IMR-90 (cell line): Measurements from ENCODE around the gene DIP2C. TPM values are rescaled to one million over a fixed set of nuclear protein-coding genes. Genes with fewer than 3 reads are reported as not detected.

Experiments used
- ATAC-seq: fragments of 200-7000 bp; cut with Tn5 transposase; 2 replicates; pipeline ENCODE4 v1.9.1; 2020; ENCODE audit warnings: low read depth, mild to moderate bottlenecking, moderate library complexity
- BruUV-seq: library from RNA; stranded (reverse); fragments of 400-500 nt; replicated peaks from 2 replicates; lab custom pipeline; 2021; lab: Mats Ljungman, UMichigan
- CTCF ChIA-PET: fragments of 300-600 bp; formaldehyde crosslinking; extraction: SDS; loops from one replicate; lab custom pipeline; 2021; ENCODE audit warnings: antibody characterized with exemption; lab: Yijun Ruan, JAX
- POLR2A ChIA-PET: fragments of 300-600 bp; sonication (Branson Sonifier 250); formaldehyde crosslinking; loops from one replicate; lab custom pipeline; 2022; ENCODE audit warnings: antibody characterized with exemption; ENCODE audit not compliant: unreplicated experiment; lab: Charles Lee
- DNase-seq: peaks from one replicate; pipeline ENCODE4 v3.0.0; 2013
- H2AFZ ChIP-seq: replicated peaks from 2 replicates; pipeline ENCODE3; 2013; ENCODE audit warnings: low read length, mild to moderate bottlenecking; ENCODE audit not compliant: poor library complexity
- H2AK5ac ChIP-seq: 2 replicates; pipeline ENCODE4 v1.6.1; 2013; ENCODE audit warnings: low read depth, low read length, inconsistent platforms
- H2AK9ac ChIP-seq: replicated peaks from 2 replicates; pipeline ENCODE3; 2013; ENCODE audit warnings: mild to moderate bottlenecking, low read depth, low read length, moderate library complexity; ENCODE audit not compliant: poor library complexity
- H2BK120ac ChIP-seq: 2 replicates; pipeline ENCODE4 v1.6.1; 2013; ENCODE audit warnings: low read depth, low read length, inconsistent platforms
- H2BK15ac ChIP-seq: 3 replicates; pipeline ENCODE4 v1.6.1; 2013; ENCODE audit warnings: low read depth, low read length, inconsistent platforms
- H2BK20ac ChIP-seq: 2 replicates; pipeline ENCODE4 v1.6.1; 2013; ENCODE audit warnings: low read depth, mild to moderate bottlenecking, inconsistent platforms, low read length, moderate library complexity
- H2BK5ac ChIP-seq: 2 replicates; pipeline ENCODE4 v1.6.1; 2013; ENCODE audit warnings: mild to moderate bottlenecking, low read depth, low read length, inconsistent platforms; ENCODE audit not compliant: poor library complexity, severe bottlenecking
- H3K14ac ChIP-seq: replicated peaks from 2 replicates; pipeline ENCODE4 v1.6.1; 2013; ENCODE audit warnings: low read depth, low read length, inconsistent platforms
- H3K18ac ChIP-seq: 2 replicates; pipeline ENCODE4 v1.6.1; 2013; ENCODE audit warnings: low read depth, low read length, control low read depth
- H3K23ac ChIP-seq: 2 replicates; pipeline ENCODE4 v1.6.1; 2013; ENCODE audit warnings: low read depth, low read length, inconsistent platforms
- H3K27ac ChIP-seq: 2 replicates; pipeline ENCODE4 v1.5.1; 2013; ENCODE audit warnings: mild to moderate bottlenecking, control low read depth, low read length; ENCODE audit not compliant: insufficient read depth
- H3K27me3 ChIP-seq: 2 replicates; pipeline ENCODE4 v1.6.1; 2013; ENCODE audit warnings: low read length; ENCODE audit not compliant: control insufficient read depth, insufficient read depth
- H3K36me3 ChIP-seq: 2 replicates; pipeline ENCODE4 v1.6.1; 2013; ENCODE audit warnings: low read length, mixed read lengths; ENCODE audit not compliant: control insufficient read depth, insufficient read depth
- H3K4ac ChIP-seq: 2 replicates; pipeline ENCODE4 v1.6.1; 2013; ENCODE audit warnings: low read depth, low read length, inconsistent platforms
- H3K4me1 ChIP-seq: 2 replicates; pipeline ENCODE4 v1.6.1; 2013; ENCODE audit warnings: low read length, mixed read lengths; ENCODE audit not compliant: control insufficient read depth, insufficient read depth
- H3K4me2 ChIP-seq: 2 replicates; pipeline ENCODE4 v1.6.1; 2013; ENCODE audit warnings: low read depth, mild to moderate bottlenecking, control low read depth, low read length, moderate library complexity
- H3K4me3 ChIP-seq: 2 replicates; pipeline ENCODE4 v1.5.1; 2013; ENCODE audit warnings: low read depth, mild to moderate bottlenecking, control low read depth, low read length, moderate library complexity; ENCODE audit not compliant: insufficient read depth
- H3K56ac ChIP-seq: 2 replicates; pipeline ENCODE4 v1.6.1; 2013; ENCODE audit warnings: low read length, inconsistent platforms; ENCODE audit not compliant: insufficient read depth; ENCODE audit errors: extremely low read depth
- H3K79me1 ChIP-seq, 2 experiments: 2 replicates each; pipeline ENCODE4 v1.6.1; 2013; ENCODE audit warnings: low read length in 2 of 2, inconsistent platforms in 1 of 2, low read depth in 1 of 2
- H3K9ac ChIP-seq: 2 replicates; pipeline ENCODE4 v1.6.1; 2013; ENCODE audit warnings: low read depth, low read length, control low read depth
- H3K9me1 ChIP-seq: 2 replicates; pipeline ENCODE4 v1.6.1; 2013; ENCODE audit warnings: low read length, inconsistent platforms; ENCODE audit not compliant: insufficient read depth
- H3K9me3 ChIP-seq: 2 replicates; pipeline ENCODE4 v1.6.1; 2013; ENCODE audit warnings: low read length; ENCODE audit not compliant: control insufficient read depth, insufficient read depth
- H4K20me1 ChIP-seq: 2 replicates; pipeline ENCODE4 v1.6.1; 2013; ENCODE audit warnings: low read length, inconsistent platforms; ENCODE audit not compliant: insufficient read depth
- H4K5ac ChIP-seq: 2 replicates; pipeline ENCODE4 v1.6.1; 2013; ENCODE audit warnings: mild to moderate bottlenecking, low read depth, low read length, control low read depth
- H4K8ac ChIP-seq, 2 experiments: 2 replicates each; pipeline ENCODE4 v1.6.1; 2013; ENCODE audit warnings: low read depth in 2 of 2, low read length in 2 of 2, control low read depth in 1 of 2, inconsistent platforms in 1 of 2
- H4K91ac ChIP-seq: 2 replicates; pipeline ENCODE4 v1.6.1; 2013; ENCODE audit warnings: low read depth, low read length, inconsistent platforms; ENCODE audit not compliant: insufficient read depth
- BHLHE40 ChIP-seq: fragments of 150-350 bp; IDR thresholded peaks from 2 replicates; pipeline ENCODE4 v1.6.1; 2016; ENCODE audit warnings: mild to moderate bottlenecking, low read depth, low read length
- CEBPB ChIP-seq: IDR thresholded peaks from 2 replicates; pipeline ENCODE4 v1.6.1; 2012; ENCODE audit warnings: low read depth, low read length, improper control_type of control experiment
- CHD1 ChIP-seq: IDR thresholded peaks from 2 replicates; pipeline ENCODE4 v1.6.1; 2012; ENCODE audit warnings: low read depth, low read length, improper control_type of control experiment
- CTCF ChIP-seq: conservative IDR thresholded peaks from 2 replicates; pipeline ENCODE4 v1.5.1; 2012; ENCODE audit warnings: mild to moderate bottlenecking, low read depth, low read length, improper control_type of control experiment
- FOS ChIP-seq: fragments of 150-350 bp; IDR thresholded peaks from 2 replicates; pipeline ENCODE4 v1.6.1; 2016; ENCODE audit warnings: low read depth, low read length
- MAFK ChIP-seq: IDR thresholded peaks from 2 replicates; pipeline ENCODE4 v1.6.1; 2012; ENCODE audit warnings: low read depth, low read length, improper control_type of control experiment
- MAZ ChIP-seq: IDR thresholded peaks from 2 replicates; pipeline ENCODE4 v1.6.1; 2012; ENCODE audit warnings: low read depth, mild to moderate bottlenecking, low read length, improper control_type of control experiment, moderate library complexity, borderline replicate concordance
- MXI1 ChIP-seq: IDR thresholded peaks from 2 replicates; pipeline ENCODE4 v1.6.1; 2012; ENCODE audit warnings: low read depth, mild to moderate bottlenecking, low read length, moderate library complexity, borderline replicate concordance
- NFE2L2 ChIP-seq: fragments of 150-350 bp; IDR thresholded peaks from 2 replicates; pipeline ENCODE4 v1.6.1; 2016; ENCODE audit warnings: low read depth, mild to moderate bottlenecking, low read length
- POLR2A ChIP-seq: IDR thresholded peaks from 2 replicates; pipeline ENCODE4 v1.6.1; 2012; ENCODE audit warnings: mild to moderate bottlenecking, low read depth, low read length
- RAD21 ChIP-seq: IDR thresholded peaks from 2 replicates; pipeline ENCODE4 v1.6.1; 2012; ENCODE audit warnings: low read length, improper control_type of control experiment
- RCOR1 ChIP-seq: IDR thresholded peaks from 2 replicates; pipeline ENCODE4 v1.6.1; 2012; ENCODE audit warnings: mild to moderate bottlenecking, low read length, improper control_type of control experiment; ENCODE audit not compliant: insufficient replicate concordance
- RFX5 ChIP-seq: IDR thresholded peaks from 2 replicates; pipeline ENCODE4 v1.8.0; 2012; ENCODE audit warnings: low read depth, mild to moderate bottlenecking, low read length, moderate library complexity
- SMC3 ChIP-seq: fragments of 150-350 bp; IDR thresholded peaks from 2 replicates; pipeline ENCODE4 v1.6.1; 2016; ENCODE audit warnings: low read depth, mild to moderate bottlenecking, antibody characterized with exemption, low read length, moderate library complexity
- USF2 ChIP-seq: fragments of 150-350 bp; IDR thresholded peaks from 2 replicates; pipeline ENCODE4 v1.6.1; 2017; ENCODE audit warnings: mild to moderate bottlenecking, antibody characterized with exemption, low read length, low read depth
- WGBS, 2 experiments: methylation state at CpG; one replicate each; pipeline versions ENCODE4 v1.1.5 to v1.1.7; 2013; ENCODE audit warnings: missing lambda C conversion rate in 2 of 2; ENCODE audit not compliant: insufficient read length in 1 of 2; ENCODE audit errors: extremely low coverage in 2 of 2; 5-methylcytosine and 5-hydroxymethylcytosine counted together
- dilution Hi-C: fragments of 300-500 bp; cut with HindIII; formaldehyde crosslinking; loops from one replicate; pipeline ENCODE4 v1.14.3; 2018; ENCODE audit warnings: low sequenced_read_pairs; ENCODE audit not compliant: unreplicated experiment
- in situ Hi-C: fragments of 300-500 bp; cut with MboI; formaldehyde crosslinking; loops from 3 replicates; pipeline ENCODE4 v1.14.3; 2019; ENCODE audit warnings: low sequenced_read_pairs, inconsistent platforms, mixed read lengths
- intact Hi-C: fragments of 100-400 bp; cut with micrococcal nuclease; formaldehyde crosslinking; loops from 2 replicates; pipeline ENCODE4 v1.10.0; 2022
- polyA plus RNA-seq, 3 experiments: library from polyadenylated mRNA; depleted of rRNA; stranded (reverse); fragments of >200 nt; gene quantifications; 2 replicates each; pipeline ENCODE4 v1.2.3, GENCODE V29; 2012; ENCODE audit warnings: low replicate concordance in 1 of 3
- total RNA-seq: library from RNA; depleted of rRNA; stranded (reverse); fragments of >200 nt; gene quantifications from 2 replicates; pipeline ENCODE4 v1.2.3, GENCODE V29; 2012
- TF ChIP-seq, protein P1 (sequence below): fragments of 150-350 bp; IDR thresholded peaks from 2 replicates; pipeline ENCODE4 v1.6.1; 2016; ENCODE audit warnings: low read depth, mild to moderate bottlenecking, low read length, moderate library complexity, borderline replicate concordance

The DIP2C gene
- total and polyA plus RNA-seq, 2 of the 4 experiments (the other 2 are of a cell fraction), result 8.6 to 17.3 TPM

DNA sequence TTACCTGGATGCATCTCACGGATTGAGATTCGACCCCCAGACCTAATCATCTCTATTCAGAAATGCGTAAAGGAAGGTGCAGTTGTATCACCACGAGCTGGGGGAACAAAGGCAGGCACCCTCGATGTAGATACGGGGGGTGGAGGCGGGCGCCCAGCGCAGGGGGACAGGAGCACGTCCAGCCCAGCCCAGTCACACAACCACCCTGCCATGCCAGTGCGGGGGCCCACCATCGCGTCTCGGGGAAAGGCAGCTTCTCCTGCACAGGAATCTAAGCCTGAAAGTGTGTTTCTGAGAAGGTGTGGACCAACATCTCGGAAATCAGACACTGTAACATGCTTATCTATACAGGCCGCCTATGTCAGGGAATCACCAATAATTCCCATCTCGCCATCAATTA is 131.1 kb downstream of the DIP2C start:
- H2BK120ac ChIP-seq, result no peak overlapping the region
- no peak overlapping the region for H3K4ac ChIP-seq
- WGBS, 2 experiments, result no CpG with 5 or more reads among the region's 17 CpGs
- CTCF ChIA-PET, result no interaction called here
- H2AK5ac ChIP-seq, result no peak overlapping the region; the same call in 1 of the 2 replicates
- no peak overlapping the region for H2AFZ ChIP-seq
- no peak overlapping the region for H4K91ac ChIP-seq
- no peaks in the 10 kb centered on the region for H3K9me3 ChIP-seq
- no peak overlapping the region for H3K9ac ChIP-seq
- no peak overlapping the region for H2BK15ac ChIP-seq
- H3K4me1 ChIP-seq, result peaks cover 17% of the 10 kb centered on the region
- ATAC-seq (no peak), DNase-seq (no peak)
- H4K8ac ChIP-seq, result no peak overlapping the region
- no peak overlapping the region for H3K4me3 ChIP-seq
- no peak overlapping the region for H3K23ac ChIP-seq
- no peak overlapping the region for H2BK5ac ChIP-seq
- in situ Hi-C loops (no loop called here), intact Hi-C loops (no loop called here), dilution Hi-C loops (no loop called here)
- no TSS peak for BruUV-seq
- H3K36me3 ChIP-seq, result no peaks in the 10 kb centered on the region
- no peak overlapping the region for H3K4me2 ChIP-seq
- H3K27me3 ChIP-seq, result no peaks in the 10 kb centered on the region
- no peak overlapping the region for H3K56ac ChIP-seq
- peaks cover 38% of the 10 kb centered on the region for H3K9me1 ChIP-seq
- no peak overlapping the region for H2BK20ac ChIP-seq
- no peak for TF ChIP-seq POLR2A
- no peak for TF ChIP-seq FOS
- TF ChIP-seq, protein P1, sequence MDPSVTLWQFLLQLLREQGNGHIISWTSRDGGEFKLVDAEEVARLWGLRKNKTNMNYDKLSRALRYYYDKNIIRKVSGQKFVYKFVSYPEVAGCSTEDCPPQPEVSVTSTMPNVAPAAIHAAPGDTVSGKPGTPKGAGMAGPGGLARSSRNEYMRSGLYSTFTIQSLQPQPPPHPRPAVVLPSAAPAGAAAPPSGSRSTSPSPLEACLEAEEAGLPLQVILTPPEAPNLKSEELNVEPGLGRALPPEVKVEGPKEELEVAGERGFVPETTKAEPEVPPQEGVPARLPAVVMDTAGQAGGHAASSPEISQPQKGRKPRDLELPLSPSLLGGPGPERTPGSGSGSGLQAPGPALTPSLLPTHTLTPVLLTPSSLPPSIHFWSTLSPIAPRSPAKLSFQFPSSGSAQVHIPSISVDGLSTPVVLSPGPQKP, result no peak
- no peak for TF ChIP-seq MAZ
- TF ChIP-seq RFX5, result no peak
- no peak for TF ChIP-seq USF2
- TF ChIP-seq NFE2L2, result no peak
- no peak for TF ChIP-seq RAD21
- TF ChIP-seq RCOR1, result no peak
- TF ChIP-seq CHD1, result no peak
- no peak for TF ChIP-seq CTCF
- no peak for TF ChIP-seq MAFK
- TF ChIP-seq SMC3, result no peak
- TF ChIP-seq CEBPB, result no peak
- TF ChIP-seq MXI1, result no peak
- no peak for TF ChIP-seq BHLHE40
- H4K5ac ChIP-seq, result no peak overlapping the region
- H2AK9ac ChIP-seq, result peak overlapping the region; percentile 26
- no peak overlapping the region for H3K18ac ChIP-seq
- no peak overlapping the region for H3K27ac ChIP-seq
- POLR2A ChIA-PET, result no interaction called here
- H3K79me1 ChIP-seq, result peaks cover 51 to 89% of the 10 kb centered on the region in 2 experiments
- peaks cover 93% of the 10 kb centered on the region for H4K20me1 ChIP-seq
- H3K14ac ChIP-seq, result no peak overlapping the region
